Fibroblast of gingiva (primary cell): Measurements from ENCODE around the gene CIDEC.

Experiments used
- DNase-seq: peaks from one replicate; pipeline ENCODE4 v3.0.0-alpha.2; 2011; ENCODE audit warnings: low read depth

The CIDEC gene

DNA sequence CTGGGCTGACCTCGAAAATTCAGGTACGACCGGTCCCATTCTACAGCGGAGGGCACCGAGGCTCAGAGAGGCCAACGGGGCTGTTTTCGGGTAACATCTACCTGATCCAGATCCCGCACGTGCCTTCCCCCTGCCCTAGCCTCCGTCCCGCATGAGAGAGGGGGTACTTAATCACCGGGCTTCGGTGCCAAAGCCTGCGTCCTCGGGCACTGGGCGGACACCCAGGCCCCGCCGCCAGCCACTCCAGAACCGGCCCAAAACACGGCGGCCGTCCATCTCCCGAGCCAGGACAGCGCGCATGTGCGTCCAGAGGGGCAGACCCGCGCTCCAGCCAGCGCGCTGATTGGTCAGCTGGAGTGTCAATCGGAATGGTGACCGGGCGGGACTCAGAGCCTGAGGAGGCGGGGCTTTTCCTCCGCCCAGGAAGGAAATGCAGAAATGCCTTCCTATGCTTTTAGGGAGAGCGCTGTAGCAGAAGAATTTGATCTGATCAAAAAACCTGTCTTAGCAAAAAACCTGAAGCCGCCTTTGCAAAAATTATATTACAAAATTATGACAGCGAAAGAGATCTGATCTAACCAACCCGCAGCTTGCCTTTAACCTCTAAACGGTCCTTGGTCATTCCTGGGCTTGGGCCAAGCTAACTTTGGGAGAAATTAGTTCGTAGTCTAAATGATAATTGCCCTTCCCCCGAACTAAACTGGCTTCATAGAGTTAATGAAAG, 36.2 kb downstream of the CIDEC start, which contains the start of gene RPUSD3:
TSS of gene RPUSD3 (minus strand) at position 294 of the 724 bp plus-strand sequence. CDS start at position 276, 18 bp downstream.
- peak; percentile 95 for DNase-seq

- DNase-seq: no peak
Measured at GRCh38 chr3:9841015-9841414, 39.0 kb downstream of the CIDEC start.

GRCh38 chr3:9838856-9839255, 41.2 kb downstream of the CIDEC start:
- DNase-seq: no peak

GRCh38 chr3:9837701-9838582, 42.1 kb downstream of the CIDEC start:
- no peak for DNase-seq

DNA sequence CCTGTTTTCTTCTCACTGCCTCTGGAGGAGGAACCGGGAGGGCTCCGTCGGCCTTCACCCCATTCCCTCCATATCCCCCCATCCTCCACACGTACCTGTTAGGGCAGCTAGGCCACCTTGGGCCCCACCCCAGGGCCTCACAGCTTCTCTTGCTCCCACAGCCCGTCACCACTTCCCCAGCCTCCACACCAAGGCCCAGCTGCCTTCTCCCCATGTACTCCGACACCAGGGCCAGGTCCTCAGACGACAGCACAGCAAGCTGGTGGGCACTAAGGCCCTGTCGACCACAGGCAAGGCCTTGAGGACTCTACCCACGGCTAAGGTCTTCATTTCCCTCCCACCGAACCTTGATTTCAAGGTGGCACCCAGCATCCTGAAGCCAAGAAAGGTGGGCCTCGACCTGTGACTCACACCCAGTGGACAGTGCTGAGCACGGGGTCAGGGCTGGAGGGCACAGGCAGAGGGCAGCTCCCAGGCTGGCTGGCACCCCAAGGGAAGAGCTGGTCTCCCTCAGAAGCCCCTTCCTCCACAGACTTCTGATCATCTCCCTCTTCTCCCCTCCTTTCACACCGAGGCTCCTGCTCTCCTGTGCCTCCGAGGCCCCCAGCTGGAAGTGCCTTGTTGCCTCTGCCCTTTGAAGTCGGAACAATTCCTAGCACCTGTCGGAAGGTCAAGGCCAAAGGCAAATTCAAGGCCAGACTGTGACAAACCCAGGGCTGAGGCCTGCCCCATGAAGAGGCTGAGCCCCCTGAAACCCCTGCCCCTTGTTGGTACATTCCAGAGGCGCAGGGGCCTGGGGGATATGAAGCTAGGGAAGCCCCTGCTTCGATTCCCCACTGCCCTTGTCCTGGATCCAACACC, 45.3 kb downstream of the CIDEC start:
- no peak for DNase-seq

GRCh38 chr3:9833078-9833477, 47.0 kb downstream of the CIDEC start:
- no peak for DNase-seq

- DNase-seq: no peak
Measured at GRCh38 chr3:9831253-9831652, 48.8 kb downstream of the CIDEC start.

- DNase-seq: no peak
Measured at GRCh38 chr3:9828801-9829755, 51.0 kb downstream of the CIDEC start.

- DNase-seq: no peak
Measured at GRCh38 chr3:9826815-9827573, 53.1 kb downstream of the CIDEC start.

DNA sequence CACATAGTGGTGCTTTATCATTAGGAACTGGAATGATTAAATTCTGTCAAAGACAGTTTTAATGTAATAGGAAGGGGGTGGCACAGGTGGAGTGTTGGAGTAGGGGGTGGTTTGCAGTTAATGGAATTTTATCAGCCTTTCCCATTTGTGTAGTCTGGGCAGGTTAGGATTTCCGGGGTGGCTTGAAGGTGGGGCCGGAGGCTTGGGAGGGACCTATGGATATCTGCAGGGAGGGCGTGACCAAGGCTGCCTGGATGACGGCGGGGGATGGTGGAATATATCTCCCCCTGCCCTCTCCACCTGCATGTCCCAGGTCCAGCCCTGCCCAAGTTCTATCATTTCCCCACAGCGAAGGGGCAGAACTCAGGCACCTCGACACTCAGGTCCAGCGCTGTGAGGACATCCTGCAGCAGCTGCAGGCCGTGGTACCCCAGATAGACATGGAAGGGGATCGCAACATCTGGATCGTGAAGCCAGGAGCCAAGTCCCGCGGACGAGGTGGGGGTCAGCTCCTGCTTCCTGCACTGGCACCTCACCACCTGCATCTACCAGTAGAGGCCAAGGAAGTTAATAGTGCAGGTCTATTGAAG, 54.5 kb downstream of the CIDEC start:
- DNase-seq: no peak

- DNase-seq: no peak
Measured at GRCh38 chr3:9820946-9821345, 59.1 kb downstream of the CIDEC start.

- DNase-seq: no peak
Measured at GRCh38 chr3:9820543-9820942, 59.5 kb downstream of the CIDEC start.

- DNase-seq: no peak
Measured at GRCh38 chr3:9818666-9819335, 61.3 kb downstream of the CIDEC start.

DNA sequence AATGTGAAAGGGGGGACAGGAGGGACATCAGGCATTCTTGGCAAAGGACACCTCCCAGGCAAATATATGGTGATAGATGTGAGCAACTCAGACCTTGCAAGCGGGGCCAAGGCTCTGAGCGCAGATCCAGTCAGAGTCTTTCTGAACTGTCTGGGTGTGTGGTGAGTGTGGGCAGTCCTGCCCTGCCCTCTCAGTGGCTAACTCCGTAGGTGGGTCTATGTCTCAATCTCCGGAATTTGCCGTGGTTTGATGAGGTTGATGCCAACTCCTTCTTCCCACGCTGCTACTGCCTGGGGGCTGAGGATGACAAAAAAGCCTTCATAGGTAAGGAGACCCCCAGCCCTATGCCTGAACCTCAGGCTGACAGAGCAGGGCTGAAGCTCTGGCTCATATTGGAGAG, 62.6 kb downstream of the CIDEC start:
- no peak for DNase-seq
